OCI-LY3 (cell line): ENCODE data around the gene HIP1R.
A peak's percentile ranks its signal among the peaks of the same experiment; 100 is the strongest.

ENCODE experiments used
- H2AFZ ChIP-seq: fragments of 200-600, 300-600 bp; shearing (Covaris generic); 2 replicates; pipeline ENCODE4 v1.6.0; 2014; ENCODE audit warnings: antibody characterized with exemption, low read depth, low read length
- H3K27ac ChIP-seq: fragments of 200-600, 300-600 bp; sonication (generic); 2 replicates; pipeline ENCODE4 v1.5.1; 2014; ENCODE audit warnings: mild to moderate bottlenecking, low read length, moderate library complexity, mixed read lengths
- H3K27me3 ChIP-seq: fragments of 200-600, 300-600 bp; sonication (generic); 2 replicates; pipeline ENCODE4 v1.6.1; 2014; ENCODE audit warnings: low read depth, low read length, mixed read lengths
- H3K36me3 ChIP-seq: fragments of 200-600, 300-600 bp; sonication (generic); replicated peaks from 2 replicates; pipeline ENCODE3; 2014; ENCODE audit warnings: low read depth, low read length, mixed read lengths
- H3K4me1 ChIP-seq: fragments of 300-600, 200-600 bp; sonication (generic); 2 replicates; pipeline ENCODE4 v1.6.1; 2014; ENCODE audit warnings: low read length, mixed read lengths
- H3K4me2 ChIP-seq: fragments of 200-600, 300-600 bp; sonication (generic); 2 replicates; pipeline ENCODE4 v1.6.1; 2014; ENCODE audit warnings: low read length, mixed read lengths
- H3K4me3 ChIP-seq: fragments of 300-600, 200-600 bp; sonication (generic); 2 replicates; pipeline ENCODE4 v1.5.1; 2014; ENCODE audit warnings: antibody characterized with exemption, mild to moderate bottlenecking, low read length, moderate library complexity
- H3K79me2 ChIP-seq: fragments of 300-600, 200-600 bp; shearing (Covaris generic); 2 replicates; pipeline ENCODE4 v1.6.1; 2014; ENCODE audit warnings: mild to moderate bottlenecking, low read length, mixed read lengths
- H3K9ac ChIP-seq: fragments of 300-600, 200-600 bp; shearing (Covaris generic); 2 replicates; pipeline ENCODE4 v1.6.0; 2014; ENCODE audit warnings: mild to moderate bottlenecking, low read length, moderate library complexity
- H3K9me3 ChIP-seq: fragments of 200-600, 300-600 bp; shearing (Covaris generic); 2 replicates; pipeline ENCODE4 v1.6.1; 2014; ENCODE audit warnings: low read length, mixed read lengths; ENCODE audit not compliant: insufficient read depth
- H4K20me1 ChIP-seq: fragments of 200-600, 300-600 bp; sonication (generic); 2 replicates; pipeline ENCODE4 v1.6.1; 2016; ENCODE audit warnings: low read length, mixed read lengths; ENCODE audit not compliant: insufficient read depth
- EZH2phosphoT487 ChIP-seq: fragments of 200-600 bp; shearing (Covaris generic); IDR thresholded peaks from 2 replicates; pipeline ENCODE4 v1.6.1; 2018; ENCODE audit warnings: antibody characterized with exemption, mixed run types, low read depth
- TF ChIP-seq, protein P1 (sequence below): fragments of 200-600, 300-600 bp; sonication (generic); IDR thresholded peaks from 2 replicates; pipeline ENCODE4 v1.5.1; 2014; ENCODE audit warnings: antibody characterized with exemption, low read length, low read depth

HIP1R gene

DNA sequence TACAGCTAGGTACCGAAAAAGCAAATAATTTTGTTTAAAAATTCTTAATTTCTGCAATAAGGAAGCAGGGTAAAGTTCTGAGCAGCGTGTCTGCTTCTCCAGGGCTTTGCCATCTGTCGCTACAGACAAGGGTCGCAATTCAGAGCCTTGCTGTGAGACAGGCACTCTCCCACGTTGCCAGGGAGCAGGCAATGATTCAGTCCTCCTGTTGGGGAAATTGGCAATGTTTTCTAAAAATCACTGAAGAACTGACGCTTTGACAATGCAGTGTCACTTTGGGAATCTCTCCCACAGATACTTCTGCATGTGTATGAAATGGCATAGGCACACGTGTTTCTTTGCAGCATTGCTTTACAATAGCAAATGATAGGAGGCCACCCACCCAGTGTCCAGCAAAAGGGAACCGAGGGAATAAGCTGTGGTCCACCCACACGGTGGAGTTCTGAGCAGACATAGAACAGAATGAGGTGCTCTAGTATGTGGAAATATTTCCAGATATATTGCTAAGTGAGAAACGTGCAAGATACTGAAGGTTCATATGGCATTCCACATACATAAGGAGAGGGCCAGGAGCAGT lies 16.0 kb upstream of the HIP1R start:
- TF ChIP-seq, protein P1, sequence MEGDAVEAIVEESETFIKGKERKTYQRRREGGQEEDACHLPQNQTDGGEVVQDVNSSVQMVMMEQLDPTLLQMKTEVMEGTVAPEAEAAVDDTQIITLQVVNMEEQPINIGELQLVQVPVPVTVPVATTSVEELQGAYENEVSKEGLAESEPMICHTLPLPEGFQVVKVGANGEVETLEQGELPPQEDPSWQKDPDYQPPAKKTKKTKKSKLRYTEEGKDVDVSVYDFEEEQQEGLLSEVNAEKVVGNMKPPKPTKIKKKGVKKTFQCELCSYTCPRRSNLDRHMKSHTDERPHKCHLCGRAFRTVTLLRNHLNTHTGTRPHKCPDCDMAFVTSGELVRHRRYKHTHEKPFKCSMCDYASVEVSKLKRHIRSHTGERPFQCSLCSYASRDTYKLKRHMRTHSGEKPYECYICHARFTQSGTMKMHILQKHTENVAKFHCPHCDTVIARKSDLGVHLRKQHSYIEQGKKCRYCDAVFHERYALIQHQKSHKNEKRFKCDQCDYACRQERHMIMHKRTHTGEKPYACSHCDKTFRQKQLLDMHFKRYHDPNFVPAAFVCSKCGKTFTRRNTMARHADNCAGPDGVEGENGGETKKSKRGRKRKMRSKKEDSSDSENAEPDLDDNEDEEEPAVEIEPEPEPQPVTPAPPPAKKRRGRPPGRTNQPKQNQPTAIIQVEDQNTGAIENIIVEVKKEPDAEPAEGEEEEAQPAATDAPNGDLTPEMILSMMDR: no peak
- no peak for TF ChIP-seq EZH2phosphoT487
- H3K27me3 ChIP-seq: peaks cover 33% of the 10 kb centered on the region
- H3K27ac ChIP-seq: no peak overlapping the region
- no peaks in the 10 kb centered on the region for H3K79me2 ChIP-seq
- H3K4me3 ChIP-seq: no peak overlapping the region
- H3K9me3 ChIP-seq: no peaks in the 10 kb centered on the region
- no peak overlapping the region for H3K4me2 ChIP-seq
- no peaks in the 10 kb centered on the region for H4K20me1 ChIP-seq
- H3K9ac ChIP-seq: no peak overlapping the region
- H3K36me3 ChIP-seq: no peaks in the 10 kb centered on the region
- peaks cover 26% of the 10 kb centered on the region for H3K4me1 ChIP-seq
- H2AFZ ChIP-seq: no peak overlapping the region

DNA sequence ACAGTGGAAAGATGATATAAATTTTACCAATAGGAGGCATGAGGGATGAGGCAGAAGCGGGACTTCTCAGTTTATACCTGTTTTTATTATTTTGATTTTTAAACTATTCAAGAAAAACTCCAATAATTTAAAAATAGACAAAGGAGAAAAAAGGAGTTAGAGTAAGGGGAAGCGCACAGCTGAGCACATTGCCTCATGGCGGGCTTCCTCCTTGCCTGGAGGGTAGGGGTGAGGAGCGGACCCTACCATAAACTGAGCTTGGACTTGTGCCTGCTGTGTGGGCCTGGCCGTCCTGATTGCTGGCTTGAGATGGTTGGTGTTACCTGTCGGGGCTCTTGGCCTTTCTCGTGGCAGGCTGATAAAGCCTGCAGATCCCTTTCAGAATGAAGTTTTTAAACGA lies 15.1 kb upstream of the HIP1R start:
- no peak overlapping the region for H3K9ac ChIP-seq
- H3K4me3 ChIP-seq: peak overlapping the region; percentile 71; the same call in 1 of the 2 replicates
- no peaks in the 10 kb centered on the region for H3K9me3 ChIP-seq
- H3K27me3 ChIP-seq: peaks cover 36% of the 10 kb centered on the region
- no peaks in the 10 kb centered on the region for H3K36me3 ChIP-seq
- H4K20me1 ChIP-seq: no peaks in the 10 kb centered on the region
- H3K27ac ChIP-seq: no peak overlapping the region
- H3K4me1 ChIP-seq: peaks cover 20% of the 10 kb centered on the region
- no peaks in the 10 kb centered on the region for H3K79me2 ChIP-seq
- TF ChIP-seq, protein P1: no peak
- TF ChIP-seq EZH2phosphoT487: no peak
- no peak overlapping the region for H2AFZ ChIP-seq
- H3K4me2 ChIP-seq: peak overlapping the region; percentile 90

DNA sequence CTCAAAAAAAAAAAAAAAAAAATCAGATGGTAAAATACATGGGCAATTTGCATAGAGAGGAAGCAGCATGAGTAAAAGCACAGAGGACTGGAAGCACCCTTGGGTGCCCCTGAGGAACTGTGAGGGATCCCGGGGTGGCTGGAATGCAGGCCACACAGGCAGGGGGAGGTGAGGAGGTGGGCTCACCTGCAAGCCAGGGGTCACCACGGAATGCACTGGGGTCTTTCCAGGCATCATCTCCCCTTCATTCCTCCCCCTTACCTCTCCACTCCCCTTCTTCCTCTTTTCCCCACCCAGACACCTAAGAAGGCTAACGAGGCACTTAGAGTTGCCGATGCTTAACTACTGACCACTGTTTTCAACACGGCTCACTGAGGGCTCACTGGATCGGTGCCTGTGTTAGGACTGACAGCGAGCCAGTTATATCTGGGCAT lies 14.4 kb upstream of the HIP1R start:
- Histone ChIP-seq H4K20me1 (no peaks in the 10 kb centered on the region), H3K36me3 (no peaks in the 10 kb centered on the region), H3K27me3 (peaks cover 37% of the 10 kb centered on the region), H3K4me2 (peak overlapping the region; percentile 90), H3K27ac (no peak overlapping the region), H3K4me3 (peak overlapping the region; percentile 71), H3K9me3 (no peaks in the 10 kb centered on the region), H3K79me2 (no peaks in the 10 kb centered on the region), H3K4me1 (peaks cover 20% of the 10 kb centered on the region), H2AFZ (peak overlapping the region; percentile 18; the same call in 1 of the 2 replicates), H3K9ac (peak overlapping the region; percentile 36; the same call in 1 of the 2 replicates)
- TF ChIP-seq EZH2phosphoT487: no peak
- TF ChIP-seq, protein P1: no peak

DNA sequence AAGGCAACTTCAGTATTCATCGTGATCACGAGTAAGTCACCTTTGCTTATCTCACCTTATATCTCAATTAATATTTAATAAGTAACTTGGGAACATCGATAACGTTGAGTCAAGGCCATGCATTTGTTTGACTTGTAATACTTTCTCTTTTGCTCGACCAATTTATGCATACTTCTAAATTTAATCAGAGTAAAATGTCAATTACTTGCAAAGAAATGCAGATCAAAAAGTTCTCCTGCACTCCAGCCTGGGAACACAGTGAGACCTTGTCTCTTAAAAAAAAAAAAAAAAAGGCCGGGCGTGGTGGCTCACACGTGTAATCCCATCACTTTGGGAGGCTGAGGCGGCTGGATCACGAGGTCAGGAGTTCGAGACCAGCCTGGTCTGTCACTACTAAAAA lies 11.8 kb upstream of the HIP1R start:
- Histone ChIP-seq H3K4me2 (no peak overlapping the region), H3K9ac (no peak overlapping the region)

More for the DNA sequence above, 11.8 kb upstream of the HIP1R start:
- no peak overlapping the region for H3K27ac ChIP-seq
- no peaks in the 10 kb centered on the region for H3K9me3 ChIP-seq
- no peaks in the 10 kb centered on the region for H3K79me2 ChIP-seq
- no peak overlapping the region for H2AFZ ChIP-seq
- no peak for TF ChIP-seq EZH2phosphoT487
- TF ChIP-seq, protein P1: no peak
- H3K27me3 ChIP-seq: peaks cover 47% of the 10 kb centered on the region
- H4K20me1 ChIP-seq: no peaks in the 10 kb centered on the region
- H3K36me3 ChIP-seq: no peaks in the 10 kb centered on the region
- H3K4me1 ChIP-seq: peaks cover 38% of the 10 kb centered on the region
- H3K4me3 ChIP-seq: no peak overlapping the region
